HL-60/S4 treated with phorbol 12-myristate 13-acetate at 8.2 ng/mL for 4 days and 3 days (cell line): Measurements from ENCODE around the gene AARSD1.
"Not testable (repeated sequence)": the region's sequence is repeated elsewhere in the genome, so short reads cannot be mapped to it uniquely, and the experiment has no call there.

Experiments used
- in situ Hi-C: fragments of 300-500 bp; cut with MboI; formaldehyde crosslinking; loops from 2 replicates; pipeline ENCODE4 v1.15.0; 2022; ENCODE audit warnings: low sequenced_read_pairs

AARSD1 gene

GRCh38 chr17:42920922-42921321 is 43.3 kb downstream of the AARSD1 start:
- in situ Hi-C loops: no loop called here

DNA sequence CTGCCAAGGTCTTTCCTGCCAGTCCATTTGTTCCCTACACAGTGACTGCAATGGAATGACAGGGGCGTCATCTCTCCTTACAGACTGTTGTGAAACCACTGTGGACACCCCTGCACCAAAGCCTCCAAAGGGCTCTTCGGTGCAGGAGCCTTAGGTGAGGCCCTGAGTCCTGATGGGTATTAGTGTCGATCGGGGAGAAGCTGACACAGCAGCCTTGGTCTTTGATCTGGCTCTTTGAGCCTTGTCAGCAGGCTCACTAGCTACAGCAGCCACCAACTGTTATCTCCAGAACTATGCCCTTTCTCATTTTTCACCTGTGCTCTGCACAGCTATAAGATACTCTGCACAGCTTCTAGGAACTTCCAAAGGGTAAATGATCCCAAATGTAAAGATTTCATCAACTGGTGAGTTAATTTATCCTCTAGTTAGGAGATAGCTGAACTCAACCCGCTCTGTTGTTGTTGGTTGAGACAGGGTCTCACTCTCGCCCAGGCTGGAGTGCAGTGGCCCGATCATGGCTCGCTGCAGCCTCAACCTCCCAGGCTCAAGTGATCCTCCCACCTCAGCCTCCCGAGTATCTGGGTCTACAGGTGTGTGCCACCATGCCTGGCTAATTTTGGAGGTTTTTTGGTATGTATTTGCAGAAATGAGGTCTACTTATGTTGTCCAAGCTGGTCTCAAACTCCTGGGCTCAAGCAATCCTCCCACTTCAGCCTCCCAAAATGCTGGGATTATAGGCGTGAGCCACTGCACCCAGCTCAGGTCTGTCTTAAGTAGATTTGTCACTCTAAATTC is 44.0 kb downstream of the AARSD1 start:
- in situ Hi-C loops: no loop called here

DNA sequence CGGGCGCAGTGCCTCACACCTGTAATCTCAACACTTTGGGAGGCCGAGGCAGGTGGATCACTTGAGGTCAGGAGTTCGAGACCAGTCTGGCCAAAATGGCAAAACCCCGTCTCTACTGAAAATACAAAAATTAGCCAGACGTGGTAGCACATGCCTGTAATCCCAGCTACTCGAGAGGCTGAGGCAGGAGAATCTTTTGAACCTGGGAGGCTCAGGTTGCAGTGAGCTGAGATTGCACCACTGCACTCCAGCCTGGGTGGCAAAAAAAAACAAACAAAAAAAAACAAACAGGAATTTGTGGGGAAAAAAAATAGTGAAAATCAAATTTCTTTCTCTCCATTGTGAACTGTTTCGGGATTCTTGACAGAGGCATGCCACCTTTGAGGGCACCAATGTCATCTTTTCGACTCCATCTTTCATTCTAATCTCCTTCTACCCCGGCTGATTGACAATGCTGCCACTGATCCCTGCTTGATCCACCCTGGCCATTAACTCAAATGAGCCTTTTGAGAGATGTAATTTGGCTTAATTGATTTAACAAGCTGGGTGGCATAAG is 44.7 kb downstream of the AARSD1 start:
- in situ Hi-C loops: not testable (repeated sequence)

DNA sequence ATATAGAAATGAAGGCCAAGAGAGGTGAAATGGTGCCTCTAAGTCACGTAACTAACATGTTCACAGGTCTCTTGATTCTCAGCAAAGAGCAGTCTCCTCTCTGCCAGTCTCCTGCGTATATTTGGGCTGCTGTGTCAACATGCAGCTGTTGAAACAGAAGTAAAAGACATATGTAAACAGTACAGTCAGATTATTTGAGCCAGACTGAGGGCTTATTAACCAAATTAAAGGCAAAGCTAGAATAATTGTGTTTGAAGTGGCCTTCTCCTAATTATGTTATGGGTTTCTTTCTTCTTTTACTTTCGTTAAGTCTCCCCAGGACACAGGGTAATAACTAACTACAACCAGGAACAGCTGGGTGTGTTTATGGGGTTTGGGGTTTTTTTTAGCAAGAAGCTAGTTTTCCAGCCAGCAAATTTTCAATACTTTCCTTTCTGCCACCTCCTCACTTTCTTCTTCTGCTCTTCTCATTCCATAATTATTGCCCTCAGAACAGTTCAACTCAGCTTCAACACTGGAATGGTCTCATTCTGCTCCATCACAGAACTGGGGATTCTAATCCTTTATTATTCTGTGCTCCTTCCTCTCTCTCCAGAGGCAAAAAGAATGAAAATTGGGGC is 45.2 kb downstream of the AARSD1 start:
- in situ Hi-C loops: no loop called here

GRCh38 chr17:42917236-42917603 is 47.0 kb downstream of the AARSD1 start:
- in situ Hi-C loops: no loop called here

GRCh38 chr17:42916388-42917235 is 47.6 kb downstream of the AARSD1 start:
- in situ Hi-C loops: not testable (repeated sequence)

GRCh38 chr17:42915288-42915687 is 49.0 kb downstream of the AARSD1 start:
- in situ Hi-C loops: not testable (repeated sequence)

GRCh38 chr17:42913981-42914617 is 50.2 kb downstream of the AARSD1 start:
- in situ Hi-C loops: no loop called here

GRCh38 chr17:42913522-42913921 is 50.7 kb downstream of the AARSD1 start:
- in situ Hi-C loops: no loop called here

- in situ Hi-C loops: no loop called here
Measured at GRCh38 chr17:42908872-42909700, 55.2 kb downstream of the AARSD1 start.

DNA sequence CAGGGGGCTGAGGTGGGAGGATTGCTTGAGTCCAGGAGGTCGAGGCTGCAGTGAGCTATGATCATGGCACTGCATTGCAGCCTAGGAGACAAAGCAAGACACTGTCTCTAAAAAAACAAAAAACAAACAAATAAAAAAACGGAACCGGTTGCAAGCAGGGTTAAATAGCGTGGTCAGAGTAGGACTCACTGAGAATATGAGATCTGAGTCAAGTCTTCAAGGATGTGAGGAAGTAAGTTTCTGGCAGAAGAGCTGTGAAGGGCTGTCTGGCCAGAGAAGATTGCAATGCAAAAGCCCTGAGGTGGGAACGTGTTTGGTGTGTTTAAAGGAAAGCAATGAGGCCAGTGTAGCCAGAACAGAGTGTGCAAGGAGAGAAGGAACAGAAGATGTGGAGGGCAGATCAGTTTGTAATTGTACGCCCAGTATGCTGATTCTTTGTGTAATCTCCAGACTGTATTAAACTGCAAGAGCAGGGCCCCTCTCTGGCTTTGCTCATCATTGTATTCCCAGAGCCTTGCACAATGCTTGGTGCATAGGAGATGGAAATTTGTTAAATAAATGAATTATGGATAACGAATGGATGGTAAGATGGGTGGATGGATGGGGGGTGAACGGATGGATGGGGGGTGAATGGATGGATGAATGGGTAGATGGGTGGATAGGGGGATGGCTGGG is 57.3 kb downstream of the AARSD1 start:
- in situ Hi-C loops: no loop called here

DNA sequence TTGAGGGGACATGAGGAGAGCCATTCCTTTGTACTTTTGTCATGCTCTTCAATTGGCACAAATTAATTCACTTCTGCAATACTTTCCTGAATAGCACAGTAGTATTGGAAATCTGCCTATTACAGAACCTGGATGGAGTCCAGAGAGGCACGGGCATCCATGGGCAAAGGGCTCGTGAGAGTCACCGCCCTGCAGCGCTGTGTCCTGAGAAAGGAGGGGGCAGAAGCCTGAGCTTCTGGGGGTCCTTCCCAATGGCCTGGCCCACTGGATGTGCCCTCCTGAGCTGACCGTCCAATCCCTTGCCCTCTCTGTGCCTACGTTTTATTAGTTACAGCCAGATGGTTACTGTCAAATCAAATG is 60.2 kb downstream of the AARSD1 start:
- in situ Hi-C loops: no loop called here

- in situ Hi-C loops: no loop called here
Measured at GRCh38 chr17:42901535-42902229, 62.6 kb downstream of the AARSD1 start.
